ENCODE results near the gene GLIPR2.

GLIPR2 gene

DNA sequence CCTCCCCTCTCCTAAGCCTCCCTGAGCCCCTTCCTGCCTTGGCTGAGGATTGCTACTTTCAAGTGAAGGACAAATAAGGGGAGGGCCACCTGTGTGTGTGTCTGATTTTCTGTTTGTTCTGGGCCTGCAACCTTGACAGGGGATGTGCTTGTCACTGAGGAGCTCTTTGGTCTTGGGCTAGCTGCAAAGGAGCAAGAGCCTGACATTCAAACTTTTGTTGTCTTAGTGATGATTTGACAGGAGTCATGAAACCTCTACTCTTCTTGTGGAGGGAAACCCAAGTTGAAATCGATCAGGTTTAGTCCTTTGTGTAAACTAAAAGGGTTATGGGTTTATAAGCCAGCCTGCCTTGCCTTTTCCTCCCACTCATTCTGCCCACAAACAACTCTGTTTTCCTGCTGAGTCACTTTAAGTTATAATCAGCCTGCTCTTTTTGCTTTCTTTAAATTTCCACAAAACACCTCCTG lies 71.0 kb downstream of the GLIPR2 start:
- DNase-seq, result no peak

- no peak for DNase-seq
Observed at GRCh38 chr9:36208521-36209253, 72.2 kb downstream of the GLIPR2 start.

DNA sequence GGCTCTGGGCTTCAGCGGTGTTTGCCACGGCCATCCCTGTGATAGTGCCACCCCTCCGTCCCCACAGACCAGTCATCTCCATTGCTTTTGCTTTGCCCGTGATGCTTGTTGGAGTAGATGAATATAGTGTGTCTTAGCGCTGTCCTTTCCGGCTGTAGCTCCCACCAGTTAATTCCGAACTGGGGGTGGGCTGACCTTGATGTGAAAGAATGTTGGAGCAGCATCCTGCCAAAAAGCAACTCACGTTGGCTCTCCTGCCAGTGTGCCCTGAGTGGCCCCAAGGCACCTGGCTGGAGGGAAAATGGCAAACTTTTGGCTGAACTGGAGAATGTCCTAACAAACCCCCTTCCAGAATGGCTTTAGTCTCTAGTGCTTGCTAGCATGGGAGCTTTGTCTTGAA lies 74.2 kb downstream of the GLIPR2 start:
- DNase-seq, result no peak

- DNase-seq, result no peak
Observed at GRCh38 chr9:36211510-36211909, 75.0 kb downstream of the GLIPR2 start.

- no peak for DNase-seq
Observed at GRCh38 chr9:36213387-36213786, 76.9 kb downstream of the GLIPR2 start.

Data from midbrain (tissue), 1 donor.